Hepatocyte (in vitro differentiated cells): Measurements from ENCODE around the gene HTT. TPM values are rescaled to one million over a fixed set of nuclear protein-coding genes. Genes with fewer than 3 reads are reported as not detected.

Experiments used
- DNase-seq: peaks from one replicate; pipeline ENCODE4 v3.0.0-alpha.2; 2016; ENCODE audit warnings: low spot score
- H2AFZ ChIP-seq: fragments of 200-600 bp; sonication (generic); 2 replicates; pipeline ENCODE4 v1.6.0; 2016; ENCODE audit warnings: antibody characterized with exemption, mild to moderate bottlenecking
- H3K27ac ChIP-seq: fragments of 200-600 bp; sonication (generic); 2 replicates; pipeline ENCODE4 v1.5.1; 2016; ENCODE audit warnings: mild to moderate bottlenecking
- H3K27me3 ChIP-seq: fragments of 200-600 bp; sonication (generic); 2 replicates; pipeline ENCODE4 v1.6.1; 2016
- H3K36me3 ChIP-seq: fragments of 200-600 bp; sonication (generic); replicated peaks from 2 replicates; pipeline ENCODE4 v1.5.1; 2016; ENCODE audit warnings: low read depth; ENCODE audit not compliant: insufficient read depth
- H3K4me1 ChIP-seq: fragments of 200-600 bp; sonication (generic); 2 replicates; pipeline ENCODE4 v1.5.1; 2016; ENCODE audit warnings: mild to moderate bottlenecking, moderate library complexity; ENCODE audit not compliant: insufficient read depth
- H3K4me2 ChIP-seq: fragments of 200-600 bp; sonication (generic); 2 replicates; pipeline ENCODE4 v1.6.0; 2016
- H3K4me3 ChIP-seq: fragments of 200-600 bp; sonication (generic); 2 replicates; pipeline ENCODE4 v1.5.1; 2016; ENCODE audit warnings: mild to moderate bottlenecking
- H3K79me2 ChIP-seq: fragments of 200-600 bp; sonication (generic); 2 replicates; pipeline ENCODE4 v1.6.0; 2017; ENCODE audit warnings: mild to moderate bottlenecking
- H3K9me2 ChIP-seq: fragments of 200-600 bp; sonication (generic); replicated peaks from 2 replicates; pipeline ENCODE4 v1.6.0; 2017; ENCODE audit warnings: mild to moderate bottlenecking; ENCODE audit not compliant: insufficient read depth
- H3K9me3 ChIP-seq: fragments of 200-600 bp; sonication (generic); 2 replicates; pipeline ENCODE4 v1.5.1; 2016; ENCODE audit warnings: low read depth, mild to moderate bottlenecking
- H4K20me1 ChIP-seq: fragments of 200-600 bp; sonication (generic); 2 replicates; pipeline ENCODE4 v1.6.0; 2016; ENCODE audit warnings: mild to moderate bottlenecking; ENCODE audit not compliant: insufficient read depth, poor library complexity, severe bottlenecking
- EZH2 ChIP-seq: fragments of 200-600 bp; sonication (generic); IDR thresholded peaks from 2 replicates; pipeline ENCODE4 v1.6.1; 2016; ENCODE audit warnings: antibody characterized with exemption, mild to moderate bottlenecking, borderline replicate concordance
- EZH2phosphoT487 ChIP-seq: fragments of 200-600 bp; sonication (generic); IDR thresholded peaks from one replicate; pipeline ENCODE4 v1.6.1; 2018; ENCODE audit warnings: antibody characterized with exemption, mild to moderate bottlenecking, low read depth, moderate library complexity; ENCODE audit not compliant: unreplicated experiment, severe bottlenecking
- WGBS: methylation state at CpG from one replicate; pipeline ENCODE4 v1.1.6; 2016; ENCODE audit warnings: low lambda C conversion rate; ENCODE audit errors: missing lambda C conversion rate; 5-methylcytosine and 5-hydroxymethylcytosine counted together
- polyA plus RNA-seq: library from polyadenylated mRNA; unstranded; fragments of >200 nt; fragmentation: Nextera tagmentation; extraction: Ambion mirVana; gene quantifications from 2 replicates; pipeline ENCODE4 v1.2.1, GENCODE V29; 2016
- total RNA-seq: library from RNA; depleted of rRNA; stranded (reverse); fragments of >200 nt; gene quantifications from 2 replicates; pipeline ENCODE4 v1.2.3, GENCODE V29; 2014
- TF ChIP-seq, protein P1 (sequence below): fragments of 200-600 bp; sonication (generic); IDR thresholded peaks from 2 replicates; pipeline ENCODE4 v1.5.1; 2016; ENCODE audit warnings: antibody characterized with exemption, mild to moderate bottlenecking; ENCODE audit not compliant: poor library complexity

The HTT gene
- total and polyA plus RNA-seq, 2 experiments from 2014 or later: 12.4 to 33.9 TPM

DNA sequence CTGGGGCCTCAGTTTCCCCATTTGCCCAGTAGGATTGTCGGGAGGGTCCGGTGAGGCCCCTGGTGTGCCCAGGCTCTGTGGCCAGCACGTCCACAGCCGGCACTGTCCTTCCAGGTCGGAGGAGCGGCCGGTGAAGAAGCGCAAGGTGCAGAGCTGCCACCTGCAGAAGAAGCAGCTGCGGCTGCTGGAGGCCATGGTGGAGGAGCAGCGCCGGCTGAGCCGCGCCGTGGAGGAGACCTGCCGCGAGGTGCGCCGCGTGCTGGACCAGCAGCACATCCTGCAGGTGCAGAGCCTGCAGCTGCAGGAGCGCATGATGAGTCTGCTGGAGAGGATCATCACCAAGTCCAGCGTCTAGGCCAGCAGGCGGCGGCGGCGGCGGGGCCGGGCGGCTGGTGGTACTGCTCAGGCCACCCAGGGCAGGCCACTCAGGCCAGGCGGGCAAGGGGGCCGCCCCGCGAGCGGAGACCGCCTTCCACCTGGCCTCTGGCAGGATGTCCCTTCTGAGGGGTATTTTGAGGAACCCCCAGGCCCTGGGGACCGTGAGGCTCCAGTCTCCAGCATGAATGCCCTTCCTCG is 181.2 kb downstream of the HTT start:
- H3K36me3 ChIP-seq: no peaks in the 10 kb centered on the region
- H2AFZ ChIP-seq: no peak overlapping the region
- DNase-seq: no peak
- H3K4me1 ChIP-seq: no peaks in the 10 kb centered on the region
- H3K4me2 ChIP-seq: no peak overlapping the region
- no peak overlapping the region for H3K27ac ChIP-seq
- TF ChIP-seq EZH2phosphoT487 (no peak), EZH2 (no peak)
- TF ChIP-seq, protein P1, sequence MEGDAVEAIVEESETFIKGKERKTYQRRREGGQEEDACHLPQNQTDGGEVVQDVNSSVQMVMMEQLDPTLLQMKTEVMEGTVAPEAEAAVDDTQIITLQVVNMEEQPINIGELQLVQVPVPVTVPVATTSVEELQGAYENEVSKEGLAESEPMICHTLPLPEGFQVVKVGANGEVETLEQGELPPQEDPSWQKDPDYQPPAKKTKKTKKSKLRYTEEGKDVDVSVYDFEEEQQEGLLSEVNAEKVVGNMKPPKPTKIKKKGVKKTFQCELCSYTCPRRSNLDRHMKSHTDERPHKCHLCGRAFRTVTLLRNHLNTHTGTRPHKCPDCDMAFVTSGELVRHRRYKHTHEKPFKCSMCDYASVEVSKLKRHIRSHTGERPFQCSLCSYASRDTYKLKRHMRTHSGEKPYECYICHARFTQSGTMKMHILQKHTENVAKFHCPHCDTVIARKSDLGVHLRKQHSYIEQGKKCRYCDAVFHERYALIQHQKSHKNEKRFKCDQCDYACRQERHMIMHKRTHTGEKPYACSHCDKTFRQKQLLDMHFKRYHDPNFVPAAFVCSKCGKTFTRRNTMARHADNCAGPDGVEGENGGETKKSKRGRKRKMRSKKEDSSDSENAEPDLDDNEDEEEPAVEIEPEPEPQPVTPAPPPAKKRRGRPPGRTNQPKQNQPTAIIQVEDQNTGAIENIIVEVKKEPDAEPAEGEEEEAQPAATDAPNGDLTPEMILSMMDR: no peak
- no peaks in the 10 kb centered on the region for H3K9me2 ChIP-seq
- H4K20me1 ChIP-seq: no peaks in the 10 kb centered on the region
- H3K79me2 ChIP-seq: no peaks in the 10 kb centered on the region
- no peaks in the 10 kb centered on the region for H3K9me3 ChIP-seq
- no peaks in the 10 kb centered on the region for H3K27me3 ChIP-seq
- H3K4me3 ChIP-seq: no peak overlapping the region
- 98% methylated on average over 34 of the region's 36 CpGs for WGBS

DNA sequence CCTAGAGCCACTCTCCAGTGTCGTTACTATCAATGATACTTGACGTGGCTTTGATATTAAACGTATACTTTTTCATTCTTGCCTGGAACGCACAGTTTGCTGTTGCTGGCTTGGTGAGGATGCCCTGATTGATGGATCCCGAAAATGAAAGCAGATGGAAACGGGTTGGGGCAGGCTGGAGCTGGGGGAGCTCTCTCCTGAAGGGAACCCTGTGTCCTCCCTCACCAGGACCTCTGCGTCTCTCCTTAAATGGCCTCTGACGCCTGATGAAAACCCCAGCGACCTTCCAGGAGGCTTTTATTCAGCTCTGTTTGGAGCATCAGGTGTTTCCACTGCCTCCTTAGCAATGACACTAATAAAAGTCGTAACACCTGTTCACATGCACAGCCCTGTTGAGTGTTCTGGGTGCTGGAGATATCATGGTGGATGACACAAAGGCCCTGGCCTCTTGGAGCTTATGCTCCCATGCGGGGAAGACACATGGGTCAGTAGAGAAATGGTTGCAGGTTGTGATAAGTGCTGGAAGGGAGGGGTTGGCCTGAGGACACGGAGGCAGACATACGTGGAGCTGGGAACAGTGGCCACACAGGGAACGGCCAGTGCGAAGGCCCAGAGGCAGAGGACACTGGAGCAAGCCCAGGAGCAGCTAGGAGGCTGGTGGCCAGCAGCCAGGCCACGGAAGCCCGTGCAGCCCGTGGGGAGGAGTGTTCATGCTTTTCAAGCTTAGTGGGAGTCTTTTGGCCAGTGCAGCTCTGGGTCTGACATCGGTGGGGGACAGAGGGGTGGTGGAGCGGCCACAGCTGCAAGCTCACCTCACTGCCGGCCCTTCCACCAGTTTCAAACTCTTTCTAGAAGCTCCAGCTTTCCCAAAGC is 182.0 kb downstream of the HTT start:
- no peaks in the 10 kb centered on the region for H3K36me3 ChIP-seq
- no peak for DNase-seq
- H3K9me2 ChIP-seq: no peaks in the 10 kb centered on the region
- no peaks in the 10 kb centered on the region for H3K79me2 ChIP-seq
- TF ChIP-seq EZH2phosphoT487 (no peak), EZH2 (no peak)
- TF ChIP-seq, protein P1: no peak
- no peaks in the 10 kb centered on the region for H3K9me3 ChIP-seq
- no peaks in the 10 kb centered on the region for H3K4me1 ChIP-seq
- no peak overlapping the region for H2AFZ ChIP-seq
- 95% methylated on average over 21 of the region's 21 CpGs for WGBS
- no peaks in the 10 kb centered on the region for H3K27me3 ChIP-seq
- H4K20me1 ChIP-seq: no peaks in the 10 kb centered on the region
- H3K4me3 ChIP-seq: no peak overlapping the region
- H3K4me2 ChIP-seq: no peak overlapping the region
- H3K27ac ChIP-seq: no peak overlapping the region

DNA sequence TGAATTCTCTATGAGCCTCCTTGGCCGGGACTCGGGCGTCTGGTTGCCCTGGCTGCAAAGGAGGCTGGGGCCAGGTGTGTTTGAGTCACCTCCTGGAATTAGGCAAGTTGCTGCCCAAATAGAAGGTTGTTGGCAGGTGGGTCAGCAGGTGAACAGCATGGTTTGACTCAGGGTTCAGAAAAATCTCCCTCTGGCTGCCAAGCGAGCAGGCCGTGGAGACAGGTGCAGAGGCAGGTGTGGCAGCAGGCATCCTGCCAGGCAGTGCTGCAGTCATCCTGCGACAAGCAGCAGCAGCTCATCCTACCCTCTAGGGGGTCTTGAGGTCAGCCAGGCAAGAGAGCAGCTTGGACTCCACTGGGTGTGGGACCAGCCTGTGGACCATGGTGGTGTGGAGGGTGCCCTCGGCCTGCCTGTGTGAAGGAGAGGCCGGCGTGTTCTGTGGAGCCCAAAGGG is 182.6 kb downstream of the HTT start:
- DNase-seq: no peak
- Histone ChIP-seq H3K4me1 (no peaks in the 10 kb centered on the region), H3K4me3 (no peak overlapping the region), H3K4me2 (no peak overlapping the region), H2AFZ (no peak overlapping the region), H3K36me3 (no peaks in the 10 kb centered on the region), H3K27me3 (no peaks in the 10 kb centered on the region), H4K20me1 (no peaks in the 10 kb centered on the region), H3K79me2 (no peaks in the 10 kb centered on the region), H3K9me2 (no peaks in the 10 kb centered on the region), H3K9me3 (no peaks in the 10 kb centered on the region), H3K27ac (no peak overlapping the region)
- TF ChIP-seq EZH2 (no peak), EZH2phosphoT487 (no peak)
- TF ChIP-seq, protein P1: no peak
- WGBS: 93% methylated on average over 9 of the region's 9 CpGs
